Esophagus squamous epithelium (tissue), 4 donors: Measurements from ENCODE around the gene ANAPC10.

Experiments
- POLR2A ChIP-seq, 4 donors: fragments of 450-650 bp; IDR thresholded peaks; one replicate each; pipeline ENCODE4 v1.6.1; 2017; ENCODE audit warnings: antibody characterized with exemption in 4 of 4, mild to moderate bottlenecking in 4 of 4, moderate library complexity in 3 of 4
- TF ChIP-seq, protein P1 (sequence below), 6 experiments: fragments of 450-650 bp in 4 of 6; fragments of 200-600 bp in 2 of 6; sonication (generic) in 2 of 6; IDR thresholded peaks; one replicate each; pipeline ENCODE4 v1.5.1; 2016 to 2019; ENCODE audit warnings: antibody characterized with exemption in 6 of 6, mild to moderate bottlenecking in 4 of 6, moderate library complexity in 4 of 6

DNA sequence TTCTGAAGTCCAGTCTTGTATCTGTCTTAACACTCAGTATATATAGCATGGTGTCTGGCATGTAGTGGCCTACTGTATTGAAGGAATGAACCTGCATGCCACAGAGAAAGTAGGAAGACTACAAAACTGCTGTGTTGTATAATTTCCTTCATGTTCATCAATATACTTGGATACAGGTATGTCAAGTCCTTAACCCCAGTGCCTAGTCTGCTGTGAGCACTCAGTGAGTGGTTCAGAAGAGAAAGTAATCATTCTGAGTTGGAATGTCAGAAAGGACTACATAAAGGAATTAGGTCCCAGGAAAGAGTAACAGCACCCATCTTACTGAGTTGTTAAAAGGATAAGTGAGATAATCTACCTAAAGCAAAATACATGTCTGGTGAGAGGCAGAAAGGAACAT lies 32.1 kb upstream of the ANAPC10 start:
- TF ChIP-seq, protein P1, sequence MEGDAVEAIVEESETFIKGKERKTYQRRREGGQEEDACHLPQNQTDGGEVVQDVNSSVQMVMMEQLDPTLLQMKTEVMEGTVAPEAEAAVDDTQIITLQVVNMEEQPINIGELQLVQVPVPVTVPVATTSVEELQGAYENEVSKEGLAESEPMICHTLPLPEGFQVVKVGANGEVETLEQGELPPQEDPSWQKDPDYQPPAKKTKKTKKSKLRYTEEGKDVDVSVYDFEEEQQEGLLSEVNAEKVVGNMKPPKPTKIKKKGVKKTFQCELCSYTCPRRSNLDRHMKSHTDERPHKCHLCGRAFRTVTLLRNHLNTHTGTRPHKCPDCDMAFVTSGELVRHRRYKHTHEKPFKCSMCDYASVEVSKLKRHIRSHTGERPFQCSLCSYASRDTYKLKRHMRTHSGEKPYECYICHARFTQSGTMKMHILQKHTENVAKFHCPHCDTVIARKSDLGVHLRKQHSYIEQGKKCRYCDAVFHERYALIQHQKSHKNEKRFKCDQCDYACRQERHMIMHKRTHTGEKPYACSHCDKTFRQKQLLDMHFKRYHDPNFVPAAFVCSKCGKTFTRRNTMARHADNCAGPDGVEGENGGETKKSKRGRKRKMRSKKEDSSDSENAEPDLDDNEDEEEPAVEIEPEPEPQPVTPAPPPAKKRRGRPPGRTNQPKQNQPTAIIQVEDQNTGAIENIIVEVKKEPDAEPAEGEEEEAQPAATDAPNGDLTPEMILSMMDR (IDR thresholded peaks at IDR 0.05): no peak
- TF ChIP-seq POLR2A (IDR thresholded peaks at IDR 0.05): no peak
